Fibroblast of skin of left quadriceps (primary cell): ENCODE results near the gene NKAIN4.
A peak's percentile ranks its signal among the peaks of the same experiment; 100 is the strongest.
"Not testable (repeated sequence)": the region's sequence is repeated elsewhere in the genome, so short reads cannot be mapped to it uniquely, and the experiment has no call there.

ENCODE experiments used
- DNase-seq, 2 experiments: peaks; one replicate each; pipeline ENCODE4 v3.0.0-alpha.2; 2013; ENCODE audit warnings: low read depth in 2 of 2

The NKAIN4 gene

DNA sequence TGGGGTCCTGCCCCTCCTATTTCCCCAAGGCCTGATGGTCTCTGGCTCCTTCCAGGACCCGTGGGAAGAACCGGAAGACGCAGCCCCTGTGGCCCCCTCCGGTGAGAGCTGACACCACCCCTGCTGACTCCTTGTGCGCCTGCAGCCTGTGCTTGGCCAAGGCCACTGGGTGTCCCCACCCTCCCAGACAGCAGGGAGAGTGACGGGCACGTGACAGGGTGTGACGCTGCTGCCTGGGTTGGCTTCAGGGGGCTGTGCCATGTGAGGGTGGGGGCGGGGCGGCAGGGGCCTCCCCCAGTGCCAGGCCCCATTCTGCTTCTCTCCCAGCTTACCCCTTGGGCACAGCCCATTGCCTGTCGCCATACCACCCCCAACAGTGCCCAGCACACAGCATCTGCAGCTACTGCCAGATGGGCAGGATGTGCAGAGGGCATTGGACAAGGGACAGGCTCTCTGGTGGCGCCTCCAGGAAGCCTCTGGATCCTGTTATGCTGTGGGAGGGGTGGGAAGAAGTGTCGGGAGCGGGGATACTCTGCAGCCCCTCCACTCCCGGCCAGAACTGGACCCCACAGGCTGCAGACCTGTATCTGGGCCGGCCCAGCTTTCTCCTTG, 15.6 kb downstream of the NKAIN4 start:
- no peak for DNase-seq

DNA sequence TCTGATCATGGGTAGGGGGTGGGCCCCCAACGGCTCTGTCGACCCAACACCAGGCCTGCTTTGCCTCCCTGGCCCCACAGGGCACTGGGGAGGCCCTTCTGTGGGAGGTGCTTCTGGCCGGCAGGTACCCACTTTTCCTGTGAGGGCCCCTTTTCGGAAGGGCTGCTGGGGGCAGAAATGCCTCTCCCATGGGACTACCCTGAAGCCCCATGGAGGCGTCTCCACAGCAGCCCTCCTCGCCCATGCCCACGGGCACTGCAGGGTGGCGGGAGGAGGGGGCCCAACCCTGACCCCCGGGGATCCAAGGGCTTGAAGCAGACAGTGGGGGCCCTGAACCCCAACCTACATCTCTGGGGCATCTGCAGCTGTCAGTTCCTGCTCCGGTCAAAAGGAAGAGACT, 16.2 kb downstream of the NKAIN4 start:
- DNase-seq: no peak

DNA sequence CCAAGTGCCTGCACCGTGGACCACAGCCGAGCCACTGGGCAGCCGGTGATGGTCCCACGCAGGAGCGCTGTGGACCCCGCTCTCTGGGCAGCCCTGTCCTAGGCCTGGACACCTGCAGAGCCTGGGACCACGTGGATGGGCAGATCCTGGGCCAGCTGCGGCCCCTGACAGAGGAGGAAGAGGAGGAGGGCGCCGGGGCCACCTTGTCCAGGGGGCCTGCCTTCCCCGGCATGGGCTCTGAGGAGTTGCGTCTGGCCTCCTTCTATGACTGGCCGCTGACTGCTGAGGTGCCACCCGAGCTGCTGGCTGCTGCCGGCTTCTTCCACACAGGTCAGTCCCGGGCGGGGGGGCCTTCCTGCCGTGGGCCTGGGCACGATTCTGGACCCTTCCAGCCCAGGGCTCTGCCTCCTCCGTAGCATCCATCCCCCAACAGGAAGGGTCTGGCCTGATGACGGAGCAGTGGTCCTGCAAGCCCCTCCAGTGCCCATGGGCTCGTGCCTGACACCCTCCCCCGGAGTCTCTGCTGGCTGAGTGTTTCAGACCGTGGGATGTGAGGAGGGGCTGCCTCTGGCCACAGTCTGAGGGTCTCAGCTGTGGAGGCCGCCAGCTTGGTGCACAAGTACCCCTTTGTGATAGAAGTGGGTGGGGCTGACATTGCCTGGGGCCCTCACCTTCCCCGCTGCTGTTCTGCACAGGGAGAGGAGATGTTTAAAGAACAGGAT, 18.0 kb downstream of the NKAIN4 start:
- DNase-seq: no peak

DNA sequence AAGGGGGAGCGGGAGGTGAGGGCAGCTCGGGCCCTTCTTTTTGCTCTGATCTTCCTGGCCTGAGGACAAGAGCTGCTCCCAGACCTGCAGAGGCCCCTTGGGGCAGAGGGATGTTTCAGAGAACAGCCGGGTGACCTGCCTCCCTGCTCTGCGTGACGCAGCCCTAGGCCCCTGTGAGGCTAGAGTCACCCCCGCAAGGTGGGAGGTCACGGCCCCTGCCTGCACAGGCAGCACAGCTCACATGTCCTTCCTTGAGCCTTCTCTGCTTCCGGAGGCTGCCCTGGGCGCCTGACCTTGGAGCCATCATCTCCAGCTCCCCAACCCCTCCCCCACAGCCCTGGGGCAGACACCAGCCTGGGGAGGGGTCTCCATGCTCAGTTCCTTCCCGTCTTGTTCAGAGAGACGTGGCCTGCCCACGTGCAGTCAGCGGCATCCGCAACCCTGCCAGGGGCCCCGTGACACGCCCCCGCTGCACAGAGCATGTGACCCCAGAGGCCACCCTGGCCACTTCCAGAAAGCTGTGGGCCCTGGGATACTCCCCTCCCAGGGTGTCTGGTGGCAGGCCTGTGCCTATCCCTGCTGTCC, 18.8 kb downstream of the NKAIN4 start, which contains the start of gene BIRC7:
Gene BIRC7 (plus strand): TSS at position 507 of the 585 bp plus-strand sequence. CDS start 192 bp downstream, outside the sequence.
- no peak for DNase-seq

DNA sequence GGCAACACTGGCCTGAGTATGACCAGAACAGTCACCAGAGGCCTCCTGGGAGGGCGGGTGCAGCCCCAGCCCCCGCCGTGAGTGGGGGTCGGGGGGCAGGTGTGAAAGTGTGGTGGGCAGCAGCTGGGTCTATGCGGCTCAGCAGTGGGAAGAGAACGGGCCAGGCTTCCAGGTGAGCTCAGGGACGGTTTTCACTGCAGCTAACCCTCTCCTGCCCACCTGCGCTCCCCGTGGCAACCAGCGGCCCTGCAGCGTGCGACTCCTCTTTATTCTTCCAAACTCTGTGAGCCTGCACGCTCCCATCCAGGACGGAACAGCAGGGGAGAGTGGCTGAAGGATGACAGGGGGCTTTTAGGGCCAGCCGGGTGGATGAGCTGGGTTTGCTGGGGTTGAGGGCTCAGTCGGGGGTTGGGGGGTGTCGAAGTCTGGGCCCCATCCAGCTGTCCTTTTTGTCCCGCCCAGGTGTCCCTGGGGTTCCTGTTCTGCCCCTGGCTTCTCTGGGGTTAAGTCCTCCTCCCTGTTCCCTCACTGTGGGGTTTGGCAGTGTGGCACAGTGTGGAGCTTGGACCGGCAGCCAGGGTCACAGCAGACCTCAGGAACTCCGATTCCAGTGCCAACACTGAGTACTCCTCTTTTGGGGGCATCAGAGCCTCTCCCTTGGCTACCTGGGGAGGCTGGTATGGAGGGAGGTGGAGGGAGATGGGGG, 19.4 kb downstream of the NKAIN4 start:
- no peak for DNase-seq

DNA sequence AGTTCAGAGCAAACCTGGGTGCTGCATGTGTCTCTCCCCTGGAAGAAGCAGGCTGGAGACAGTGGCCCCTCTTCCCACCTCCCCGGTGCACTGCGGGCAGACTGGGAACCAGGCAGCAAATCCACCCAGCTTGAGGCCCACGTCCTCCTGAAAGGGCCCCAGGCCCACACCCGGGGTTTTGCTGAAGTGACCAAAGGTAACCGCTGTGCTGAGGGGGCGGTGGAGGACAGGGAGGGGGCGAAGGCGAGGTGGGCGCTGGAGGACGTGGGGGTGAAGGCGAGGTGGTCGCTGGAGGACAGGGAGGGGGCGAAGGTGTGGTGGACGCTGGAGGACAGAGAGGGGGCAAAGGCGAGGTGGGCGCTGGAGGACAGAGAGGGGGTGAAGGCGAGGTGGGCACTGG, 20.3 kb downstream of the NKAIN4 start:
- DNase-seq: no peak

DNA sequence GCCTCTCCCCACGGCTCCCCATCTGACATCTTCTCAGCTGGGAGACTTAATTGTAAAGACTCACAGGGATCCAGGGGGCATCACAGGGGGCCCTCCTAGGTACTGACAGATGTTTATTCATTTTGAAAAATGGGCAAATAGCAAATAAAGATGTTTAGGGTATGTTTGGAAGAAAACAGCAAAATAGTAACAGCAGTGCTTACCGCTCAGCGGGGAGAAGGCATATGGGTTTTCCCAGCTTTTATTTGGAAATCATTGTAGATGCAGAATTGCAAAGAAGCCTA, 21.3 kb downstream of the NKAIN4 start:
- no peak for DNase-seq

DNA sequence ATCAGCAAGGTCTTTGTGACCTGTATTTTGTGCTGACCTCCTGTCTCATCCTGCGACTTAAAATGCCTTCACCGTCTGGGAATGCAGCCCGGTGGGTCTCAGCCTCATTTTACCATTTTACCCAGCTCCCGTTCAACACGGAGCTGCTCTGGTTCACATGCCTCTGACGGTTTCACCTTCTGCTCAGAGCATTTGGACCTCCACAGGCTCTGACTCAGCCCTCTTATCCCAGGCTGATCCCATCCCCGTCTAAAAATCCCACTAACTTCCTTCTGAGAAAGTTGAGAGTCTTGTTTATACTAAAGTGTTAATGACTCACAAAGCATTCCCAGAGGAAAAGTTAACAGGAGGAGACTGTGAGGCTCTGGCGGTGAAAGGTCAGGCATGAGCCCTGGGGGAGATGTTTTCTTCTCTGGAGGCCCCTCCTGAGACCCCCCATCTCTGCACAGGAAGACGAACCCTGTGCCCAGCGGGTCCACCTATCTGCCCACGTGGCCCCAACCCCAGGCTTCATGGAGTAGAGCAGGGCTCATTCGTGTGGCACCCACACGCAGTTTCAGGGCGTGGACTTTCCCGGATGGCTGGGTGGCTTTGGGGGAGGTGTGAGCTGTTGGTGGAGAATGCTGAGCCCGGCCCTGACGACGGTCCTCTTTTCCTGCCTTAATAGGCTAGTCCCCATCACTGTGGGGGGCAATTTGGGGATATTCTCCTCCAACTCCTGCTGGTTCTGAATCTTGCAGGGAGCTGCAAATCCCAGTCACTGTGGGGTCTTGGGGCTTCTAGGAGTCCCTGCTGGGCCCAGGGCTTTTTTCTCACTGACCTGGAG, 21.8 kb downstream of the NKAIN4 start:
- DNase-seq: peak; percentile 78 to 80

DNA sequence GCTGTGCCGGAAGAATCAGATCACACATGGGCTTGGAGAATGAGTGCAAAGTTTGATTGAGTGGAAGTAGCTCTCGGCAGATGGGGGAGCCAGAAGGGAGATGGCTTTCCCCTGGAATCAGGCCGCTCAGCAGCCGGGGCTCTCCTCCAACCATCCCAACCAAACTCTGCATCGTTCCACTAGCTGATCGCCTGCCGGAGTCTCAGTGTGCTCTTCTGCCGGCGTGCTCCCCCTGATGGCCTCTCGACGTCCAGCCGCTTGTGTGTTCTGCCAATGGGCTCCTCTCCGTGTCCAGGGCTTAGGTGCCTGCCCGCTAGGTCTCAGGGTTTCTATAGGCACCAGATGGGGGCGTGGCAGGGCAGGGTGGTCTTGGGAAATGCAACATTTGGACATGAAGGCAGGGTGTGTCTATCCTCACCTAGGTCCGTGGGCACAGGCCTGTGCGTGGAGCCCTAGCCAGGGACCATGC, 23.4 kb downstream of the NKAIN4 start:
- no peak for DNase-seq

DNA sequence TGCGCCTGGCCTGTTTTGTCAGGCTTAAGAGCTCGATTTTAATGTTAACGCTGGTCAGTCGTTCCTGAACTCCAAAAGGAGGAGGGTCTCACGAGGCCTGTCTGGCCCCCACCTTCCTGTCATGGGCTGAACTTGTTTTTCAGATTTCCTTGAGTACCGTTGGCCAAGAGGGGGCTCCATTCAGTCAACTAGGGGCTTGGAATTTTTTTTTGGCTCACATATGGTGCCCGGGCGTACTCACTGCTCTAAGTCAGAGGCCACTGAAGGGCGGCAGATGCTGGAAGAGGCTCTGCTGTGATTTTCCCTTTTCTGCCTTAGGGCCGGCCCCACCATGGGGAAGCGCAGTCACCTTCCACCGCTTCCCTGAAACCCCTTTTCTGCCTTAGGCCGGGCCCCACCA, 25.5 kb downstream of the NKAIN4 start:
- no peak for DNase-seq

DNA sequence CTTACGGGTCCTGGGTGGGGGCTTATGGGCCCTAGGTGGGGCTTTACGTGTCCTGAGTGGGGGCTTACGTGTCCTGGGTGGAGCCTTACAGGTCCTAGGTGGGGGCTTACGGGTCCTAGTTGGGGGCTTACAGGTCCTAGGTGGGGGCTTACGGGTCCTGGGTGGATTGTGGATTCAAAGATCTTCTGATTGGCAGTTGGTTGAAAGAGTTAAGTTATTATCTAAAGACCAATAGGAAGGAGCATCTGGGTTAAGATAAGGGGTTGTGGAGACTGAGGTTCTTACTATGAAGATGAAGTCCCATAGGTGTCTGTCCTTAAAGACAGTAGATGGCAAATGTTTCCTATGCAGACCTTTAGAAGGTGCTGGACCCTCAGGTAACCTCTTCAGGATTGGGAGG, 27.0 kb downstream of the NKAIN4 start:
- DNase-seq: no peak

DNA sequence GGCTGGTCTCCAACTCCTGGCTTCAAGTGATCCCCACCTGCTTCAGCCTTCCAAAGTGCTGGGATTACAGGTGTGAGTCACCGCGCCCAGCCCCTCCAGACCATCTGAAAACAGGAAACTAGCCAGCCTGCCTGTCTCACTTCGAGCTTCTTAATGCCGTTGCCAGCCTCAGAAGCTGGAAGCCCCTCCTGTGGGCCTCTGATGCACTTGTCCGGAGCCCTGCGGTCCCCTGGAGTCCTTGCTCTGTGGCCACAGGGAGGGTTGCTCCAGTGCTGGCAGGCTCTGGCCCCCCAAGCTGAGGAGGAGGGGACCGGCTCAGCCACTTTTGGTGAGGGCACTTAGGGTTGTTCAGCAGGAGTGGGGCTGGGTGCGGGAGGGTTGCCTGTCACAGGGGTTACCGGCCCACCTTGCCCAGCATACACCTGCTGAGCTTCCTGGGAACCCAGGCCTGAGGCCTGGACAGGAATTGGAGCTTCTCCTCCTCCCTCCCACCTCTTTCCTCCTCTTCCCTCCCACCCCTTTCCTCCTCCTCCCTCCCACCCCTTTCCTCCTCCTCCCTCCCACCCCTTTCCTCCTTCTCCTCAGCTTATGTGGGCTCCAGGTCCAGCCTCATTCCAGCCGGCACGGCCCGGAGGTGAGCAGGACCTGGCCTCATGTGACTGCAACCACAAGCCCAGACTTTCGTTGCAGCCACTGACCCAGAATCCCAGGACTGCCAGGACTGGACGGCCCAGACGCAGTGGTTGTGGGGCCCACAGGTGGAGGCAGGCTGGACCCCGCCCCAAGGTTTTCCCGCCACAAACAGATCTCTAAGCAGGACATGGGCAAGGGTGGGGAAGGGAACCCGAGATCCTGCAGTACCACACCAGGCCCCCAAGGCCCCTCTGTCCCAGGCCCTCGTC, 28.0 kb downstream of the NKAIN4 start:
- no peak for DNase-seq

DNA sequence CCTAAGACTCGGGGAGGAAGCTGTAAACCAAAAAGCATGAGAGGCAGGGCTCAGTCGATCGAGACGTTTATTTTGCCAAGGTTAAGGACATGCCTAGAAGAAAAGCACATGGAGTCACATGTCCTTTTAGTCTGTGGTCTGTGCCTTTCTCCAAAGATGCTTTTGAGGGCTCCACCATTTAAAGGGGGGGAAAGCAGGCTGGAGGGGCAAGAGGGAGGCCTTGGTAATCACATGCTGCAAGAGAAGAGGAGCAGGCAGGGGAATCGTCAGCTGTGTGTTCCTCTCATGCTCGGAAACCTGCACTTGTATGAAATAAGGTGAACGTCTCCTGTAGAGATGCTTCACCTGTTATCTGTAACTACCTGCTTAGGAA, 29.2 kb downstream of the NKAIN4 start:
- no peak for DNase-seq

DNA sequence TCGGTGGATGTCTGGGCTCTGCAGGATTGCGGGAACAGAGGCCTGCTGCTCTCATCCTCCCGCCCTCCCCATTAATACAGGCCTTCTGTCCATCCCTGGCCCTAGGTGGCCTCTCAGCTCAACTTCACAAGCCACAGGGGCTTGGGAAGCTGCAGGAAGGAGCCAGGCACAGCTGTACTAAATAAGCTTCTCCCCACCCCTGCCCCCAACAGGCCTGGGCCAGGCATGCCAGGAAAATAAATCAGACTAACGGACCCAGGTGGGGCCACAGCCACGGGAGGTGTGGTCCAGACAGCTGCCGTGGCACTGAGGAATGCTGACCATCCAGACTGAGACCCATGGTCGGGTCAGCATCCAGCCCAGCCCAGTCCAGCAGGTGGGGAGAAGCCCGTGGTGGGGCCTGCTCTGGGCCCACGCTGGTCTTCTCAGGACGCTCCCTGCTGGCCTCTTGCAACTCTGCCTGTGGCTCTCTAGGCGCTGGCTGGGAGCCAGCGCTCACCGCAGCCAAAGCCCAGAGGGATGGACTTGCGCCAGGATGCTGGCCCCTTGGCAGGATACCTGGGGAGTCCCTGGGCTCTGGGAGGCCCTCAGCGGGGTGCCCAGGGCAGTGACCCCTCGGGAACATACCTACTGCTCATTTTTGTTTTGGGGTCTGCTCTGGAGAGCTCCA, 29.7 kb downstream of the NKAIN4 start:
- DNase-seq: no peak

DNA sequence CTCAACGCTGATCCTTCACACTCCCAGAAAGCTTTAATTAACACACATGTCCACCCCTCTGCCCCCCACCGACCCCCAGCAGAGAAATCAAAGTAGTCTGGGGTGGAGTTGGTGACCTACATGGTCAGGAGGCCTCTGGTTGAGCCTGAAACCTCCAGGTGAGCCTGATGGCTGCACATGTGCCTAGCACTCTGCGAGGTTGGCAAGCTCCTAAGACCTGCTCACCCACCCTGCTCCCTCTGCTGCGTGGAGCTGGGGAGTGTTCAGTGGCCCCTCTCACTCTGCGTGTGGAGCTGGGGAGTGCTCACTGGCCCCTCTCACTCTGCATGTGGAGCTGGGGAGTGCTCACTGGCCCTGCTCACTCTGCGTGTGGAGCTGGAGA, 30.4 kb downstream of the NKAIN4 start:
- no peak for DNase-seq

DNA sequence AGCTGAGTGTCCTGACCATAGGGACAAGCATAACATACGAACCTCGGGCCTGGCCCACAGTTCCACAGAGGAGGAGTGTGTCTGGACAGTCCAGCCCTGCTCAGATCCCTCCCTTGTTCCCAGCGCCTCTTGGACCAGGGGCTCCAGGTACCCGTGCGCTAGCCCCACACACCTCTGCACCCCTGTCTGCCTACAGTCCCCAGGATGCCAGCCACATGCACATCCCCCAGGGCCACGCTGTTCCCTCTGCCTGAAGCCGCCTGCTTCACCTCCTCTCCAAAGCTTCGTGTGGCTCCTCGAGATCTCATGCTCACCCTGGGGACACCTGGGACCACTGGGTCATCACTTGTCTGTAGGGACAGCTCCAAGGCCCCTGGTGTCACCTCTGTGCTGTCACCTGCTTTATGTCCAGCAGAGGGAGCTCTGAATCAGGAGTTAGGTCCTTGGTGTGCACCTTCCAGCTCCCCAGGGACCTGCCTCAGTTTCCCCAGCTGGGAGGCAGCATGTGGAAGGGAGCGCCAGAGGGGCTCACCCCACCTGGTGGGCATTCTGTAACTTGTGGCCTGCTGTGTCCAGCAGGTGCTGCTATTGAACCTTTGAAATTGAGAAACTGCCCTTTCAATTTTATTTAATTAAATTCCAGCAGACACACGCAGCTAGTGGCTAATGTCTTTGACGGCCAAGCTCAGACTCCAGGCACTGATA, 31.0 kb downstream of the NKAIN4 start:
- no peak for DNase-seq

DNA sequence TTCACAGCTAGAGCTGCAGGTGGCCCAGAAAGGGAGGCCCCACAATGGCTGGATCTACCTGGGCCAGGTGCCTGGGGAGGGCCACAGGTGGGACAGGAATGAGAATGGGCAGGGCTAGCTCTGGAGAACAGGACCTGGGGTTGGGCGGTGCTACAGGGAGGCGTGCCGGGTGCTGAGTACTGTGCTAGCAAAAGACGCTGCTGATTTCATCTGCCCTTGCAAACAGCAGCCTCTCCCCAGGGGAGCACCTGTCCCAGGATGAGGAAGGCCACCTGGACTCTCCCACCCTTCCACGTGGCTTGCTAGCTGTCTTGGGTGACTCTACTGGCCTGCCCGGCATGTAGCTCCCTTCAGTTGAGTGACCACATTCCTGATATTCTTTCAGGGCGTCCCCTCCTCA, 31.7 kb downstream of the NKAIN4 start:
- DNase-seq: no peak

DNA sequence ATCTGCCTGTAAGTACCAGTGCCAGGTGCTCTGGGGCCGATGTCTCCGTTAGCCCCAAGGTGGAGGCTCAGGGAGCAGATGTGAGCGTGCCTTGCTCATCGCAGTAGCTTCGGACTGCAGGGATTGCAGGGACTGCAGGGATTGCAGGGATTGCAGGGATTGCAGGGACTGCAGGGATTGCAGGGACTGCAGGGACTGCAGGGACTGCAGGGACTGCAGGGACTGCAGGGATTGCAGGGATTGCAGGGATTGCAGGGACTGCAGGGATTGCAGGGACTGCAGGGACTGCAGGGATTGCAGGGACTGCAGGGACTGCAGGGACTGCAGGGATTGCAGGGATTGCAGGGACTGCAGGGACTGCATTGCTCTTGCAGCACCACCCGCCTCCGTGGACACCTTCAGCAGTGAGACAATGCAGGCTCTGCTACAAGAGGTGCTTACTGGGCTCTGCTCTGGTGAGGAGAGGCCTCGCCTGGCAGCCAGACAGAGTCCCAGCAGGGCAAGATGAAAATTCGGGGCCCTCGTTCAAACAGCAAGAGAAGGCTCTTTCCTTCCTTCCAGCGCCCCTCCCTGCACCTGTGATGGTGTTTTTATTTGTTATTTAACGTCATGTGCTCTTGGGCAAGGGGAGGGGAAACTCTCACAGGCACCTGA, 32.7 kb downstream of the NKAIN4 start:
- not testable (repeated sequence) for DNase-seq
